ENCODE results near the gene MVB12B.

MVB12B gene

GRCh38 chr9:126478216-126478981, 151.8 kb downstream of the MVB12B start:
- no peak for DNase-seq

DNA sequence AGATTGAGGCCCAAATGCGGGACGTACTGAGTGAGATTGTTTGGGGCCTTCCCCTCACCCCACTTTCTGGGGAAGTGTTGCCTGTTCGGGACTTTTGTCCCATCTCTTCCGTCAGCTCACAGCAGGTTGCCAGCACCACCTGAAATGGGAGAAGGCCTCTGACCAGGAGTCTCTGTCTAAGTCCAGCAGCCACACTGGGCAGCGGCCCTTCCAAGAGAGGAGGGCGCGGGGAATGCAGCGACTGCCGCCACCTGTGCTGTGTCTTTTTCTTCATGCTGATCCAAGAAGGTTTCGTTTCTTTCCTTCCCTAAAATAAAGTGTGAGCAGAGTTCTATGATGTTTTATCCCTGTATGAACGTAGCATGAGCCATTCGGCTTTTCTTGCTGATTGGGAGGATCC, 152.9 kb downstream of the MVB12B start:
- DNase-seq: no peak

DNA sequence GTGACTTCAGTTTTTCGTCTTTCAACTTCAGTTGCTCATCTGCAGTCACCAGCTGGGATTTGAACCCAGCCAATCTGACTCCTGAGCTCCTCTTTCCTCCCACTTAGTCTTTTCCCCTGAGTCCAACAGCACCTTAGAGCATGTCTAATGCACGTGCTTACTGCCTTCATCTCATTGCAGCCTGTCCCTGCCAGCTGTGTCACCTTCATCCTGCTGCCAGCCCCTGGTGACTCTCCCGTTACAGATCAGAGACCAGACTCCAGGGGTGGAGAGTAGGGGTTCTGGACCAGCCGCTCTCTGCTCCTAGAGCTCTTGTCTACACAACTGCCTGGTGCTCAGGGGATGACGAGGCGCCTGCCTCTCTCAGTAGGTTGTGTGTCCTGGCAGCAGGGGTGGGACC, 154.2 kb downstream of the MVB12B start:
- DNase-seq: peak; percentile 24

- DNase-seq: no peak
These were observed 155.2 kb downstream of the MVB12B start for GRCh38 chr9:126481862-126482261.

GRCh38 chr9:126482361-126483044, 155.9 kb downstream of the MVB12B start:
- DNase-seq: no peak

DNA sequence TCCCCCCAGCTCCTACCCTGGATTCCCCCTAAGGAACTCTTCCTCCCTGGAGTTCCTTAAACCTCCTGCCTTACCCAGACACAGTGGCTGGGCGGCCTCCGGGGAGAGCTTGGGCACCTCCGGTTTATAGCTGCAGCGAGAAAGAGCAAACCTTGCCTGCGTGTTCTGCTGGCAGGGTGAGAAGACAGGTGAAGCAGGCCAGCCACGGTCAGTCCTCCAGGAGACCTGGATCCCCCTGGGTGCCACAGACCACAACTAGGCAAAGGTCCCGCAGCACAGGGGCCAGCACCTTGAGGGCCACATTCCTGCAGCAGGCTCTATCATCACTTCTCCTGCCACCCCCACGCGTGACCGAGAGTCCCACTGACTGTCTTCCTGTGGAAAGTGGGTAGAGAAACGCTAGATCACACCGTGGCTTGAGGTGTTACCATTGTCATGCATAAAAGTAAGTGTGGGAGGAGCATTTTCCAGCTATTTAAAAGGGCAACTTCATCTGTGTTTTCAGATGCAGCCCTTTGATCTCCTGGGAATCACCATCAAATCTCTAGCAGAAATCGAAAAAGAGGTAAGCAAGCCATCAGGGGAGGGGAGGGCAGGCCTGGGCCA, 156.9 kb downstream of the MVB12B start:
- DNase-seq: peak; percentile 56

DNA sequence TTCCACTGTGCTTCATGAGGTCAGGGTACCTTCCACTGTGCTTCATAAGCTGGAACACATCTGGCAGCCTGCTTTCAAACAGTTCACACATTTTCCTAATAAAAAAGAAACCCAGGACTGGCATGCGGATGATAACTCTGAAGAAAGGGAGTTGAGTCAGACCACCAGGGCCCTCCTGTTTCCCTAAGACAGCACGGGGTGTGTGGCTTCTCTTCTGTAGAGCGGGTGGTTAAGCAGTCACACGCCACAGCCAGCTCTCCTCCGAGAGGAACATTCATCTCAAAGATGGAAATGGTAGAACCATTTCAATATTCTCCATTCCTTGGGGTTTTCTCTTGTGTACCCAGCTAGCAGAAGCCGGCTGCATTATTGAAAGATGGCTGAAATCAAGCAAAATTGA, 159.0 kb downstream of the MVB12B start:
- DNase-seq: no peak

- no peak for DNase-seq
These were observed 159.6 kb downstream of the MVB12B start for GRCh38 chr9:126486276-126486675.

DNA sequence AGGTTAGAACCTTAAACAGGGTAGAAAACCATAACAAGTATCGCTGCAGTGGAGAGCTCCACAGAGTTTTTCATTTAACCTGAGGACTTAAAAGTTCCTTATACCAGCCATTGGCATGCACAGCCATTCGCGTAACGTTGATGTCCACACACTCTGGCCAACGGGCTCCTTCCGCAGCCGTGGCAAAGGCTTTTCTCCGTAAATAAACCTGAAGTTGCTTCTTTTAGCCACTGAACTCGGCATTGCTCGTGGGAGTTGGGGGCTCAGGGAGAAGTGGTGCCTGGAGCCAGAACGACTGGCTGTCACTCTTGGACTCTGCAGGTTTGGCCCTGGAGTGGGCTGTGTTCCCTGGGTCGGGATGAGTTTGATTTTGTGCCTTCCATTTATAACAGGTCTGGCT, 161.2 kb downstream of the MVB12B start:
- no peak for DNase-seq

DNA sequence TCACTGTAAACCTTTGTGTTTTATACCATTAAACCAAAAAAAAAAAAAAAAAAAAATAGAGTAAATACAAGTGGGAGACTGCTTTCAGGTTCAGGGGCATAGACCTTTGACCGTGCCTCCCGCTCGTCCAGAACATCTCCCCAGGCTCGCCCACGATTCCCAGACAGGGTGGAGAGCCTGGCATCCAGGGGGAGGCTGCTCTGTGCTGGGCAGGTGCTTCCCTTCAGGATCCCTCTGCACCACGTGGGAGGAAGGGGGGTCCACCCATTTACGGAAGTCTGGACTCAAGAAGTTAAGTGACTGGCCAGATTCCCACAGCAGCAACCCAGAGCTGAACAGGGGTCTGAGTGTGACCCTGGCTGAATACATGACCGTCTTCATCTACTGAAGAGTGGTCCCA, 161.7 kb downstream of the MVB12B start:
- DNase-seq: no peak

DNA sequence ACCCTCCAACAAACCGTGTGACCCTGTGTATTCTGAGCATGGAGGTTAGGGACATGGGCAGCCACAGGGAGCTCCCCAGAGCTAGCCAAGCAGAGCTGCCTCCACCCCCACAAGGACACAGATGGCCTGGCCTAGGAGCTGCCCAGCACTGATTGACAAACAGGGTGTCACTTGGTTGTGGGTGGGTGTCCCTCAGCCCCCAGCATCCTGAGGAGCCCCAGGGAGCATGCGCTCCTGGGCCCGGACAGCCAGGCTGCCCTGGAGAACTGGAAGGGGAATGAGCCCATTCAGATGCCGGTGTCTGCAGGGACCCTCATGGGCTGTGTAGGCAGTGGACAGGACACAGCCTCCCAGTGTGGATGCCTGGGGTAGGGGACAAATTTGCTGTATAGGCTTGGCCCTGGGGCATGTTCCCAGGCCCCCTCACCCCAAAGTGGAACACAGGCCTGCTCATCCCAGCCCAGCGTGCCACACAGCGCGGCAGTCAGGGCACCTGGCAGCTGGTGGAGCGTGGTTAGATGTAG, 162.3 kb downstream of the MVB12B start:
- no peak for DNase-seq

GRCh38 chr9:126489581-126490213, 163.1 kb downstream of the MVB12B start:
- no peak for DNase-seq

DNA sequence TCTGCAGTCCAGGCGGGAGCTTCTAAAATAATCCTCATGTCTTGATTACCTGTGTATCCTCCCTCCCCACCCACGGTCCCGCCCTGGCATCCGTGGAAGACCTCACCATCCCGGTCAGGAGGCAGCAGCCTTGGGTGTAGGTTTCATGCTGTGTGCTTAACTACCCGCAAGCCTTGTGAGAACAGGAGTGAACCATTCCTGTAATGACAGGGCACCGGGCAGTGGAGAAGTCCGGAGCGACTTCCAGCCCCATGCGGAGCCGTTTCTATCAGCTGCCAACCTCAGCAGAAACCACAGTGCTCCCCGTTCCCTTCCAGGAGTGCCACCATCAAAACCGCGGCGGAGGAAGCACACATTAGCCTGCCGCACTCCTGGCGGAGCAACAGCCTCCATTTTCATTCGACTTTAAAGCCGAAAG, 163.6 kb downstream of the MVB12B start:
- no peak for DNase-seq

GRCh38 chr9:126490871-126491567, 164.4 kb downstream of the MVB12B start:
- peak; percentile 63 for DNase-seq

DNA sequence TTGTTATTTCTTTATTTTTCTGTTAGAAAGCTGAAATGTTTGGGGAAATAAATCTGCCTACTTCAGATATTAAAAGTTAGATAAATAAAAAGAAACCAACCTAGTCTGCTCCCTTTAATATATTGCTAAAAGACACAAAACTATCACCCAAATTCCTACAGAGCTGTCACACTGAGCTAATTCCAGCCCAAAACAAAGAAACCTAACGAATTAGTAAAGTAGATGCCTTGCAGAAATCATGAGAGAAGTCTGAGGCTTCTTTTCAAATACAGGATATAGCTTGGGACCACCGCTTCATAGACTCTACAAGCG, 164.9 kb downstream of the MVB12B start:
- no peak for DNase-seq

DNA sequence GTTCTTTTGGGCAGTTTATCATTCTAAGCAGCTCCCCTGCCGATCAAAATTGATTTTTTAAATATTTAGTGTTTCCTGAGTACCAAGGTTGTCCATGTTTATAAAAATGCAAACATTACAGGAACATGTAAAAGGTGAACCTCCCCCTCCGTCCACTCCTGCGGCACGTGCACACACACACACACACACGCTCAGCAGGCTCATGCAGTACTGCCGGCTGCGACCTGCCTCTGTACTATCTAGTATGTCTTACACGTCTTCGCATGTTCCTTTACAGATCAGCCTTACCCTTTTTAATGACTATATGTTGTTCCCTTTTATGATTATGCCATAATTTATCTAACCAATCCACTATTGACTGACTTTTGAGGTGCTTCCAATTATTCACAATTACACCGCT, 165.3 kb downstream of the MVB12B start:
- no peak for DNase-seq

DNA sequence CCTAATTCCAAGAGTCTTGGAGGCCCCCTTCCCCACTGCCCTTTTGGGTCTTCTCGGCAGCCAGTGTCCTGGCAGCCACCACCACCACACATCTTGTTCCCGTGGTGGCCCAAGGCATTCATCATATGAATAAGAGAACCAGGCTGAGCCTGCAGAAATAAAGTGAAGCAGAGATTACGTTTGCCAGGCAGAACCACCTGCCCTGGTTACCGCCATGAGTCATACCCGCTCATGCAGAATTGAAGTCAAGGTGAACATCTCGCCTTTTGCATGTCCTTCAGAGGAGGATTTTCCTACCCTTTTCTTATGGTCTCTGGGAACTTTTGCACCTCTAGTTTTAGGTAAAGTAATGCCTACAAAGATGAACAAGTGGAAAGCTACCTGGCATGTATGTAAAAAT, 167.6 kb downstream of the MVB12B start:
- DNase-seq: peak; percentile 2

DNA sequence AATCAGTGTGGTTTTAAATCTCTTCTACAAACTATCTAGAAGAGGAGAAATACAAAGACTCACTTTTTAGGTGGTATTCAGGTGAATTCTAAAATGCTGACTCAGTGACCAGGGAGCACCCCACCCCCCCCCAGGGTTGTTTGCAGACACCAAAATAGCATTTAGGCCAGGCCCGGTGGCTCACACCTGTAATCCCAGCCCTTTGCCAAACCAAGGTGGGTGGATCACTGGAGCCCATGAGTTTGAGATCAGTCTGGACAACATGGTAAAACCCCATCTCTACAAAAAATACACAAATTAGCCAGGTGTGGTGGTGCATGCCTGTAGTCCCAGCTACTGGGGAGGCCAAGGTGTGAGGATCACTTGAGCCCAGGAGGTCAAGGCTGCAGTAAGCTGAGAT, 168.1 kb downstream of the MVB12B start:
- DNase-seq: no peak

DNA sequence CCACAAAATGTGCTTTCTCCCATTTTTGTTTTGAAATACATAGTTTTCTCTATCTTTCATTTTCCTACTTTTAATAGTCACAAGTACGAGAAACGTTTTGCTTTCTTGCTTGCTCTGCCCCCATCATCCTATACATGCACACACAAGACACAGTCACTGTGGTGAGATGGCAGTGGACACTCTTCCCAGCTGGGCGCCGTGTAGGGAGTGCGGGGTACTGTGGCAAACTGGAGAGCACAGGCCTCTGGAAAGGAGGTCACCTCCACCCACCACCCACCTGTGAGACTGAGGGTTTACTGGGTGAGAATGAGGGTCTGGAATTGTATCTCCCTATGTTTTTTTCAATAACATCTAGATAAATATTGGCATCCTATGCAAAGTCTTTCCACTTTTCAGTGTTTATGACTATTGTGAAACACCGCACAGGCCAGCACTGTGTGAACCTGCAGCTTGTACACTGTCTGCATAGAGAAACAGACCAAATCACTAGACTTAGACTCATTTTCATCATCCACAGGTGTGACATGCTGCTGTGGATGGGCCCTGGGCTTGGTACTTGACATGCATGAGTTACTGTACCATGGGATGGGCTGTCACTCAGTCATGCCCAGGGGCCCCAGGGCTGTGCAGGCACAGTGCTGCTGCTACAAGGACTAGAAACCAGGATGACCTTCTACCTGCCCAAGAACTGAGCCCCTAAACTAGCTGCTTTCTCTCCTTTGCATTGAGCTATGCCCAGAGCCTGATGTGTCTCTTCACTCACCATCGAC, 169.0 kb downstream of the MVB12B start:
- DNase-seq: no peak

GRCh38 chr9:126496181-126496576, 169.6 kb downstream of the MVB12B start:
- DNase-seq: no peak

- DNase-seq: no peak
These were observed 170.4 kb downstream of the MVB12B start for GRCh38 chr9:126496781-126497659.

Data from NCI-H2171 treated with DMSO at 0.1 percent for 48 hours (cell line).